ENCODE data around the gene DDX51. TPM values are rescaled to one million over a fixed set of nuclear protein-coding genes. Genes with fewer than 3 reads are reported as not detected.

The DDX51 gene
- total and polyA plus RNA-seq, 2 of the 13 experiments (the other 11 are each of a cell fraction or from before 2014, with no cell fraction given), result 10.1 TPM

- TF ChIP-seq SMC3 (IDR thresholded peaks at IDR 0.05; ENCODE audit: low read length) (peak; percentile 5; the same call in 1 of the 2 replicates), ZNF841 (CRISPR knock-in tag; IDR thresholded peaks at IDR 0.05; ENCODE audit: borderline replicate concordance) (no peak), KMT2B (CRISPR knock-in tag; IDR thresholded peaks at IDR 0.05) (no peak), ZNF770 (CRISPR knock-in tag; IDR thresholded peaks at IDR 0.05) (no peak; the same call in 1 of the 2 replicates), ZNF17 (CRISPR knock-in tag; IDR thresholded peaks at IDR 0.05) (no peak), KIAA2018 (CRISPR knock-in tag; IDR thresholded peaks at IDR 0.05; ENCODE audit: borderline replicate concordance) (no peak), SRY (CRISPR knock-in tag; IDR thresholded peaks at IDR 0.05) (no peak), PAF1 (CRISPR knock-in tag; IDR thresholded peaks at IDR 0.05) (no peak), ZMYM3 (CRISPR knock-in tag; IDR thresholded peaks at IDR 0.05) (peak; percentile 13; the same call in 1 of the 2 replicates), ZNF44 (CRISPR knock-in tag; IDR thresholded peaks at IDR 0.05) (no peak), HNRNPL (IDR thresholded peaks at IDR 0.05; ENCODE audit: low read depth, low read length) (peak; percentile 85), ZNF670 (CRISPR knock-in tag; IDR thresholded peaks at IDR 0.05; ENCODE audit: borderline replicate concordance) (no peak), ZNF414 (CRISPR knock-in tag; IDR thresholded peaks at IDR 0.05) (no peak), HIVEP1 (CRISPR knock-in tag; IDR thresholded peaks at IDR 0.05) (no peak), ZNF781 (CRISPR knock-in tag; IDR thresholded peaks at IDR 0.05; ENCODE audit: borderline replicate concordance, not compliant biosample characterization) (peak; percentile 19), ZNF672 (CRISPR knock-in tag; IDR thresholded peaks at IDR 0.05) (no peak), ZNF446 (CRISPR knock-in tag; IDR thresholded peaks at IDR 0.05) (no peak)
Measured at GRCh38 chr12:132153501-132154340, 9.6 kb upstream of the DDX51 start (continued).
